Spleen (tissue), 11 donors: ENCODE data around the gene CREBRF. TPM values are rescaled to one million over a fixed set of nuclear protein-coding genes. Genes with fewer than 3 reads are reported as not detected.
"Not testable (repeated sequence)": the region's sequence is repeated elsewhere in the genome, so short reads cannot be mapped to it uniquely, and the experiment has no call there.

Source experiments
- DNase-seq: peaks from one replicate; pipeline ENCODE4 v3.0.0-alpha.2; 2020
- H3K27ac ChIP-seq, 8 donors: fragments of 200-600 bp; sonication (generic) in 7 of 8; 1 replicate in 4 of 8; 2 replicates in 4 of 8; pipeline versions ENCODE4 v1.5.0 to v1.8.0; 2016 to 2021; ENCODE audit warnings: inconsistent platforms in 4 of 8, mild to moderate bottlenecking in 4 of 8, moderate library complexity in 1 of 8
- H3K27me3 ChIP-seq, 7 donors: fragments of 200-600 bp; sonication (generic) in 6 of 7; replicated peaks in 1 of 7; 1 replicate in 4 of 7; 2 replicates in 3 of 7; pipeline versions ENCODE4 v1.5.0 to v1.8.0; 2016 to 2021; ENCODE audit warnings: inconsistent platforms in 3 of 7, mild to moderate bottlenecking in 1 of 7
- H3K36me3 ChIP-seq, 6 donors: fragments of 200-600 bp; sonication (generic) in 5 of 6; 1 replicate in 4 of 6; 2 replicates in 2 of 6; pipeline versions ENCODE4 v1.5.0 to v1.8.0; 2016 to 2021; ENCODE audit warnings: inconsistent platforms in 2 of 6
- H3K4me1 ChIP-seq, 6 donors: fragments of 200-600 bp; sonication (generic) in 5 of 6; 1 replicate in 3 of 6; 2 replicates in 3 of 6; pipeline versions ENCODE4 v1.5.0 to v1.8.0; 2016 to 2021; ENCODE audit warnings: inconsistent platforms in 3 of 6
- H3K4me3 ChIP-seq, 8 donors: fragments of 200-600 bp; sonication (generic) in 7 of 8; 1 replicate in 4 of 8; 2 replicates in 4 of 8; pipeline versions ENCODE4 v1.5.0 to v1.8.0; 2016 to 2021; ENCODE audit warnings: inconsistent platforms in 4 of 8, mild to moderate bottlenecking in 4 of 8, moderate library complexity in 2 of 8
- H3K9me3 ChIP-seq, 8 donors: fragments of 200-600 bp; sonication (generic) in 7 of 8; 1 replicate in 4 of 8; 2 replicates in 4 of 8; pipeline versions ENCODE4 v1.5.0 to v1.8.0; 2016 to 2021; ENCODE audit warnings: inconsistent platforms in 4 of 8
- POLR2A ChIP-seq, 3 donors: fragments of 450-650 bp; IDR thresholded peaks; one replicate each; pipeline ENCODE4 v1.5.1; 2017; ENCODE audit warnings: antibody characterized with exemption in 3 of 3, mild to moderate bottlenecking in 1 of 3
- POLR2AphosphoS5 ChIP-seq, 3 donors: sonication (generic); formaldehyde crosslinking; IDR thresholded peaks; one replicate each; pipeline ENCODE4 v1.5.1; 2017; ENCODE audit warnings: antibody characterized with exemption in 3 of 3
- WGBS, 5 donors: extraction: QIAGEN DNeasy Blood & Tissue Kit in 3 of 5; methylation state at CpG; one replicate each; pipeline versions ENCODE4 v1.1.5 to v1.1.7; 2013 to 2018; 5-methylcytosine and 5-hydroxymethylcytosine counted together
- intact Hi-C: fragments of 100-400 bp; cut with DNase I; formaldehyde crosslinking; loops from one replicate; pipeline ENCODE4 v1.15.0; 2023; ENCODE audit warnings: low total_unique reads
- polyA plus RNA-seq, 3 donors: library from polyadenylated mRNA; stranded (reverse); fragments of 200-250 nt; gene quantifications; one replicate each; pipeline ENCODE4 v1.2.1, GENCODE V29; 2013
- total RNA-seq, 7 donors: library from RNA; depleted of rRNA in 3 of 7; stranded (reverse); fragments of >200 nt in 3 of 7; fragmentation: NEBNext Ultra II Directional in 4 of 7; extraction: Animal tissue kit (Norgen Biotek cat#: 25700) in 4 of 7; gene quantifications; one replicate each; pipeline versions ENCODE4 v1.1.0 to v1.2.1, GENCODE V29; 2016 to 2021
- TF ChIP-seq, protein P1 (sequence below), 11 experiments: fragments of 200-600 bp in 7 of 11; fragments of 450-650 bp in 4 of 11; sonication (generic) in 4 of 11; IDR thresholded peaks in 8 of 11; conservative IDR thresholded peaks in 3 of 11; 1 replicate in 7 of 11; 2 replicates in 4 of 11; pipeline versions ENCODE4 v1.4.0 to v1.8.0; 2016 to 2021; ENCODE audit warnings: antibody characterized with exemption in 11 of 11, inconsistent platforms in 4 of 11, mild to moderate bottlenecking in 1 of 11
- donor health status: healthy with polysubstance abuse.
- donor health status: DM: no; HTN: no; CAD: no; lungs with moderate emphysema.
- donor health status: DM: no; HTN: no; CAD: no.
- donor health status: Bipolar disorder and iron deficiency.
- donor health status: healthy.
- donor health status: DM: no; HTN: no; CAD: no.
- donor health status: DM: yes; HTN: yes; CAD: no.

The CREBRF gene
- total and polyA plus RNA-seq, 10 donors, result 7.2 to 85.9 (median 56.2) TPM

DNA sequence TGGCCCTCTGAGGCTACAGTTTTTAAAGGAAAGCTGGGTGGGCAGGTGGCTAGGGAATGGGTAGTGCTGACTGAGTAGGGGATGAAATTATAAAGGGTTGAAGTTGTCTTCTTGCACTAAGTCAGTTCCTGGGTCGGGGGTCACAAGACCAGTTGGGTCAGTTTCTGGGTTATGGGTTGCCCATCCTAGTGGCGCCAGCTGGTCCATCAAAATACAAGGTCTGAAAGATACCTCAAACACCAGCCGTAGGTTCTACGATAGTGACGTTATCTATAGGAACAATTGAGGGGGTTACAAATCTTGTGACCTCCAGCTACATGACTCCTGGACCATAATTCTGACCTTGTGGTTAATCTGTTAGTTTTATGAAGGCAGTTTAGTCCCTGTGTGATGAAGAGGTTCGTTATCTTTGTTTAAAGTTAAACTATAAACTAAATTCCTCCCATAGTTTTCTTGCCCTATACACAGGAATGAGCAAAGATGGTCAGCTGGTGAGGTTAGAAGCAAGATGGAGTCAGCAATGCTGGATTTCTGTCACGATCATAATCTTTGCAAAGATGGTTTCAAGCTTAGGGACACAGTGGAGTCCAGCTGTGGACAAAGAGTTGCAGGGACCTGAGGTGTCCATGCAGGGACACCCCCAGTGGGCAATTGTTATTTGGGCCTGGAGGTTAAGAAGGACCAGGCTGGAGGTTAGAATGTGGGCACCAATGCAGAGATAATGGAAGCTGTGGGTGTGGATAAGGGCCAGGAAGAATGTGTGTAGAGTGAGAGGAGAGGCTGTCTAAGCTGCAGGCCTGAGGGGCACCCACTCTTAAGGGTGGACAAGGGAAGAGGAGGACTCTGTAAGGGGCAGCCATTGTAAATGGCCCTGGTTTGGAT is 14.0 kb upstream of the CREBRF start:
- Histone ChIP-seq H3K4me3 (no peak overlapping the region), H3K27me3 (no peaks in the 10 kb centered on the region), H3K36me3 (no peaks in the 10 kb centered on the region), H3K9me3 (no peaks in the 10 kb centered on the region), H3K4me1 (peaks cover 5 to 28% (median 11%) of the 10 kb centered on the region in 6 donors), H3K27ac (no peak overlapping the region)
- DNase-seq, result no peak
- intact Hi-C loops, result no loop called here
- TF ChIP-seq, protein P1, sequence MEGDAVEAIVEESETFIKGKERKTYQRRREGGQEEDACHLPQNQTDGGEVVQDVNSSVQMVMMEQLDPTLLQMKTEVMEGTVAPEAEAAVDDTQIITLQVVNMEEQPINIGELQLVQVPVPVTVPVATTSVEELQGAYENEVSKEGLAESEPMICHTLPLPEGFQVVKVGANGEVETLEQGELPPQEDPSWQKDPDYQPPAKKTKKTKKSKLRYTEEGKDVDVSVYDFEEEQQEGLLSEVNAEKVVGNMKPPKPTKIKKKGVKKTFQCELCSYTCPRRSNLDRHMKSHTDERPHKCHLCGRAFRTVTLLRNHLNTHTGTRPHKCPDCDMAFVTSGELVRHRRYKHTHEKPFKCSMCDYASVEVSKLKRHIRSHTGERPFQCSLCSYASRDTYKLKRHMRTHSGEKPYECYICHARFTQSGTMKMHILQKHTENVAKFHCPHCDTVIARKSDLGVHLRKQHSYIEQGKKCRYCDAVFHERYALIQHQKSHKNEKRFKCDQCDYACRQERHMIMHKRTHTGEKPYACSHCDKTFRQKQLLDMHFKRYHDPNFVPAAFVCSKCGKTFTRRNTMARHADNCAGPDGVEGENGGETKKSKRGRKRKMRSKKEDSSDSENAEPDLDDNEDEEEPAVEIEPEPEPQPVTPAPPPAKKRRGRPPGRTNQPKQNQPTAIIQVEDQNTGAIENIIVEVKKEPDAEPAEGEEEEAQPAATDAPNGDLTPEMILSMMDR (IDR thresholded peaks at IDR 0.05 in 8 of 11, conservative IDR thresholded peaks at IDR 0.05 in 3 of 11), result no peak
- no peak for TF ChIP-seq POLR2AphosphoS5 (IDR thresholded peaks at IDR 0.05)
- no peak for TF ChIP-seq POLR2A (IDR thresholded peaks at IDR 0.05)
- WGBS, 5 donors, result 81 to 88% (median 86%) methylated on average over 7 of the region's 7 CpGs

DNA sequence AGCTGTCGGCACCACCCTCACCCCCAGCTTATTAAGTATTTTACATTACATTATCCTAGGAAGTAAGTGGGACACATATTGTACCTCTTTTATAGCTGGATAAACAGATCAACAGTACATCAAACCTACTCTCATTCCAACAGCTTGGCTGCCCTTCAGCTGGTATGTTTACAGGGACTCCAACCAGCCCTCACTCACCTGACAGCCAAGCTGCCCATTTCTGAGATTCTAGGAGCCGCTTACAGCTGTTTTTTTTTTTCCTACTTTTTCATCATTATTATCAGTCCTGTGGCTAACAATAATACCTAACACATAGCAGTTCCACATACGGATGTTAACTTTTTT is 13.4 kb upstream of the CREBRF start:
- H3K27ac ChIP-seq, result no peak overlapping the region
- intact Hi-C loops, result no loop called here
- no peaks in the 10 kb centered on the region for H3K36me3 ChIP-seq
- no peak overlapping the region for H3K4me3 ChIP-seq
- peaks cover 0 to 22% (median 8%) of the 10 kb centered on the region in 6 donors for H3K4me1 ChIP-seq
- DNase-seq, result no peak
- 79 to 93% (median 91%) methylated on average over 3 of the region's 3 CpGs for WGBS, 5 donors
- no peaks in the 10 kb centered on the region for H3K27me3 ChIP-seq
- no peak for TF ChIP-seq POLR2AphosphoS5 (IDR thresholded peaks at IDR 0.05)
- TF ChIP-seq, protein P1 (IDR thresholded peaks at IDR 0.05 in 8 of 11, conservative IDR thresholded peaks at IDR 0.05 in 3 of 11), result no peak
- TF ChIP-seq POLR2A (IDR thresholded peaks at IDR 0.05), result no peak
- H3K9me3 ChIP-seq, result no peaks in the 10 kb centered on the region

DNA sequence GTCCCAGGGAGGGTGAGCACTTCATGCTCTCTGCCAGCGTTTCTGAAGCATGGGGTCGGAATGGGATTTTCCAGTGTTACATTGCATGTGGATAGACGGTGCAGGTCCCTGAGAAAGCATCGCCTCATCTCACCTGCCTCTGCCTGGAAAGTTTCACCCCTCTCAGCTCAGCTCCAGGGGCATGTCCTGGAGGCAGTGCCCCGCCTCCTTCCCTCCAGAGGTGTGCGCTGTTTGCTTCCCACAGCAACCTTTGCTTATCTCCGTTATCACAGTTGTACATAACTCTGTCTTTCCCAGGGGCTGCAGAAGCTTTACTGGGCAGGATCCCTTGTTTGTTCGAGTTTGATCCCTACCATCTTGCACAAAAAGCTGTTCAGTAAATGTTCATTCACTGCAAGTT is 10.7 kb upstream of the CREBRF start:
- TF ChIP-seq POLR2AphosphoS5 (IDR thresholded peaks at IDR 0.05), result no peak
- TF ChIP-seq, protein P1 (IDR thresholded peaks at IDR 0.05 in 8 of 11, conservative IDR thresholded peaks at IDR 0.05 in 3 of 11), result no peak
- no peak for TF ChIP-seq POLR2A (IDR thresholded peaks at IDR 0.05)
- DNase-seq, result no peak

DNA sequence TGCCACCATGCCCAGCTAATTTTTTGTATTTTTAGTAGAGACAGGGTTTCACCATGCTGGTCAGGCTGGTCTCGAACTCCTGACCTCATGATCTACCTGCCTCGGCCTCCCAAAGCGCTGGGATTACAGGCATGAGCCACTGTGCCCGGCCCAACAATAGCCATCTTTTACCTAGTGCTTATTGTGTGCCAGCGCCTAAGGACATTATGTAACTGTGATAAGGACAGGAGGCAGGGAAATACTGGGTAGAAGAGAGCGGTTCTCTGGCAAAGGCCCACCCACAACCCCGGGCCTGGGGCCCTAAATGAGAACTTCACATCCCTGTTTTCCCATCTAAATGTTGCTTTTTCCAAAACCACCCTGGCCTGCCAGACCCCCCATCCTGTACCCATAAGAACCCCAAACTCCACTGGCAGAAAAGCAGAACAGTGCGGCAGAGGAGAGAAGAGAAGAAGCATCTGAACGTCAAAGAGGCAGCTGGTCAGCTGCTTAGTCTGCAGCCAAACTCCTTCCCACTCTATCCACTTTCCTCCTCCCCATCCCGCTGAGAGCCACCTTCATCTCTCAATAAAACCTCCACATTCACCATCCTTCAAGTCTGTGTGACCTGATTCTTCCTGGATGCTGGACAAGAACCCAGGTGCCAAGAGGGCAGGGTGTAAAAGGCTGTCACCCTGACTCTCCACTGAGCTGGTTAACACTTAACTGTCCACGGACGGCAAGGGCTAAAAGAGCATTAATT is 8.9 kb upstream of the CREBRF start:
- DNase-seq, H3K36me3 ChIP-seq, intact Hi-C loops, H3K4me3 ChIP-seq, H3K27ac ChIP-seq, H3K27me3 ChIP-seq, H3K9me3 ChIP-seq: not testable (repeated sequence)
- WGBS, 5 donors, result 81 to 95% (median 85%) methylated on average over 10 to 12 of the region's 12 CpGs
- peaks cover 0 to 13% (median 1%) of the 10 kb centered on the region in 6 donors for H3K4me1 ChIP-seq

More for the DNA sequence above, 10.7 kb upstream of the CREBRF start:
- Histone ChIP-seq H3K27ac (no peak overlapping the region), H3K27me3 (no peaks in the 10 kb centered on the region), H3K4me1 (no peaks in the 10 kb centered on the region), H3K4me3 (no peak overlapping the region), H3K9me3 (no peaks in the 10 kb centered on the region), H3K36me3 (no peaks in the 10 kb centered on the region)
- intact Hi-C loops, result no loop called here
- WGBS, 5 donors, result 76 to 84% (median 81%) methylated on average over 8 of the region's 8 CpGs
